Loucy (cell line): ENCODE measurements around the gene PGAM1.

ENCODE experiments used
- CTCF ChIP-seq: fragments of 200-600 bp; sonication (generic); conservative IDR thresholded peaks from 2 replicates; pipeline ENCODE4 v1.5.1; 2014; ENCODE audit warnings: mild to moderate bottlenecking, antibody characterized with exemption, low read length
- EZH2phosphoT487 ChIP-seq: fragments of 200-600 bp; IDR thresholded peaks from 2 replicates; pipeline ENCODE4 v1.6.1; 2018; ENCODE audit warnings: antibody characterized with exemption, mild to moderate bottlenecking, moderate library complexity, borderline replicate concordance

GRCh38 chr10:97390091-97390490 is 35.9 kb upstream of the PGAM1 start:
- no peak for TF ChIP-seq CTCF
- no peak for TF ChIP-seq EZH2phosphoT487
